ENCODE measurements around the gene LRRTM3. TPM values are rescaled to one million over a fixed set of nuclear protein-coding genes. Genes with fewer than 3 reads are reported as not detected.

LRRTM3 gene
- total and polyA plus RNA-seq, 5 donors = 0.02 TPM; not detected in 4

DNA sequence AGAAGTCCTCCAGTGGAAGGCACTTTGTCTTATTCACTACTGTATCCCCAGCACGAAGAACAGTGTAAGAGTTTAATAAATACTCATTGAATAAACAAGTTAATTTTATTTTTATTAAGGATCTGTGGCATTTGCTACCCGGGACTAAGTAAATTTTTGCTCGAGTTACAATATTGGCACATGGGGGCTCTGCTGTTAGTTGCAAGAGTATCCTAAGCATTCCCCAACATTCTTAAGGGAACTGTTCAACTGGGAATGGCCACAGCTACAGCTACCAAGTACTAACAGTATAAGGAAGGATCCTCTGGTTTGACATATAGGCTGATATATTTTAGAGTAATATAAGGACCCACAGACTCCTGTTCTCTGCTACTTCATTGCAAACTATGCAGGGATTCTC is 8.7 kb upstream of the LRRTM3 start:
- DNase-seq (no peak), ATAC-seq (no peak)
- Histone ChIP-seq H3K4me1 (ENCODE audit: control insufficient read depth, insufficient read depth, low read length) (no peaks in the 10 kb centered on the region), H3K4me3 (ENCODE audit: low read length) (no peak overlapping the region), H3K27me3 (ENCODE audit: control insufficient read depth, insufficient read depth) (no peaks in the 10 kb centered on the region), H3K27ac (ENCODE audit: low read length) (no peak overlapping the region), H3K9me3 (ENCODE audit: control insufficient read depth, low read length) (no peaks in the 10 kb centered on the region)
- intact Hi-C loops (cut with DNase I) = no loop called here
- WGBS = 32% methylated on average over 3 of the region's 3 CpGs

- H3K9me3 ChIP-seq (ENCODE audit: control insufficient read depth, low read length) = no peaks in the 10 kb centered on the region
- WGBS = 94% methylated on average over 2 of the region's 2 CpGs
- ATAC-seq (no peak), DNase-seq (no peak)
- no peaks in the 10 kb centered on the region for H3K4me1 ChIP-seq (ENCODE audit: control insufficient read depth, insufficient read depth, low read length)
- H3K4me3 ChIP-seq (ENCODE audit: low read length) = no peak overlapping the region
- H3K27ac ChIP-seq (ENCODE audit: low read length) = no peak overlapping the region
- H3K27me3 ChIP-seq (ENCODE audit: control insufficient read depth, insufficient read depth) = no peaks in the 10 kb centered on the region
- intact Hi-C loops (cut with DNase I) = no loop called here
Observed at GRCh38 chr10:66919248-66919647, 6.6 kb upstream of the LRRTM3 start.

DNA sequence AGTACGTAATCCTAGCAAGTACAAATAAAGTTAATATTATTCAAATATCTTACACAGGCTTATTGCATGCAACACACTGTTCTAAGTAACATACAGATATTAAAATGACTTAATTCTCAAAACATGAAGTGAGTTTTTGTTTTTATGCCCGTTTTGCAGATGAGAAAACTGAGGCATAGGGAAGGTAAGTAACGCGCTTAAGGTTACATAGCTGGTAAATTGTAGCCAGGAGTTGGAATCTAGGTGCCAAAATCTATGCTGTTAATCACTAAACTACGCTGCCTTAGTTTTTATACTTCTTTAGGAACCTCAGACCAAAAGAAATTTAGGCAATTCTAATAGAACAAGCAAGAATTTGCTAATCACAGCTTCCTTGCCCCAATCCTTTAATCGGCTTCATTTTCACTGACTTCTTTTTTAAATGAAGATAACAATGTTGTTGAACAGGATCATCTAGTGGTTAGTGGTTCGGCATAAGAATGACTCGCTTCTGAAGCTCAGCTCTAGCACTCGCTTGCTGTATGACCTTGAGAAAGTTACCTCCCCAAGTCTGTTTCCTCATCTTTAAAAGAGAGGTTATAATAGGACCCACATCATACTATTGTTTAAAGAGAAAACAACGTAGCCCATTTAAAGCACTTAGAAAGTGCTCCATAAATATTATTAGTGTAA is 1.0 kb upstream of the LRRTM3 start:
- H3K27me3 ChIP-seq (ENCODE audit: control insufficient read depth, insufficient read depth) = no peaks in the 10 kb centered on the region

GRCh38 chr10:66925373-66925772 is 463 bp upstream of the LRRTM3 start:
- intact Hi-C loops (cut with DNase I) = no loop called here
- 34% methylated on average over 7 of the region's 7 CpGs for WGBS
- DNase-seq (no peak), ATAC-seq (no peak)
- Histone ChIP-seq H3K27me3 (ENCODE audit: control insufficient read depth, insufficient read depth) (no peaks in the 10 kb centered on the region), H3K27ac (ENCODE audit: low read length) (no peak overlapping the region), H3K9me3 (ENCODE audit: control insufficient read depth, low read length) (no peaks in the 10 kb centered on the region), H3K4me3 (ENCODE audit: low read length) (no peak overlapping the region), H3K4me1 (ENCODE audit: control insufficient read depth, insufficient read depth, low read length) (no peaks in the 10 kb centered on the region)

More for the DNA sequence above, 1.0 kb upstream of the LRRTM3 start:
- ATAC-seq (no peak), DNase-seq (no peak)
- Histone ChIP-seq H3K4me1 (ENCODE audit: control insufficient read depth, insufficient read depth, low read length) (no peaks in the 10 kb centered on the region), H3K9me3 (ENCODE audit: control insufficient read depth, low read length) (no peaks in the 10 kb centered on the region), H3K4me3 (ENCODE audit: low read length) (no peak overlapping the region), H3K27ac (ENCODE audit: low read length) (no peak overlapping the region)
- 75% methylated on average over 10 of the region's 10 CpGs for WGBS
- intact Hi-C loops (cut with DNase I) = no loop called here

GRCh38 chr10:66926841-66927240 is 1.0 kb downstream of the LRRTM3 start:
- intact Hi-C loops (cut with DNase I) = no loop called here
- no peaks in the 10 kb centered on the region for H3K9me3 ChIP-seq (ENCODE audit: control insufficient read depth, low read length)
- no peak for ATAC-seq
- DNase-seq = no peak
- H3K4me1 ChIP-seq (ENCODE audit: control insufficient read depth, insufficient read depth, low read length) = no peaks in the 10 kb centered on the region
- 64% methylated on average over 5 of the region's 5 CpGs for WGBS
- H3K4me3 ChIP-seq (ENCODE audit: low read length) = no peak overlapping the region
- no peaks in the 10 kb centered on the region for H3K27me3 ChIP-seq (ENCODE audit: control insufficient read depth, insufficient read depth)
- H3K27ac ChIP-seq (ENCODE audit: low read length) = no peak overlapping the region

- Histone ChIP-seq H3K9me3 (ENCODE audit: control insufficient read depth, low read length) (no peaks in the 10 kb centered on the region), H3K4me1 (ENCODE audit: control insufficient read depth, insufficient read depth, low read length) (no peaks in the 10 kb centered on the region), H3K4me3 (ENCODE audit: low read length) (peak overlapping the region; percentile 9), H3K27me3 (ENCODE audit: control insufficient read depth, insufficient read depth) (no peaks in the 10 kb centered on the region), H3K27ac (ENCODE audit: low read length) (no peak overlapping the region)
- DNase-seq (no peak), ATAC-seq (no peak)
- intact Hi-C loops (cut with DNase I) = no loop called here
- 62% methylated on average over 11 of the region's 11 CpGs for WGBS
Observed at GRCh38 chr10:66927251-66927935, 1.6 kb downstream of the LRRTM3 start.

DNA sequence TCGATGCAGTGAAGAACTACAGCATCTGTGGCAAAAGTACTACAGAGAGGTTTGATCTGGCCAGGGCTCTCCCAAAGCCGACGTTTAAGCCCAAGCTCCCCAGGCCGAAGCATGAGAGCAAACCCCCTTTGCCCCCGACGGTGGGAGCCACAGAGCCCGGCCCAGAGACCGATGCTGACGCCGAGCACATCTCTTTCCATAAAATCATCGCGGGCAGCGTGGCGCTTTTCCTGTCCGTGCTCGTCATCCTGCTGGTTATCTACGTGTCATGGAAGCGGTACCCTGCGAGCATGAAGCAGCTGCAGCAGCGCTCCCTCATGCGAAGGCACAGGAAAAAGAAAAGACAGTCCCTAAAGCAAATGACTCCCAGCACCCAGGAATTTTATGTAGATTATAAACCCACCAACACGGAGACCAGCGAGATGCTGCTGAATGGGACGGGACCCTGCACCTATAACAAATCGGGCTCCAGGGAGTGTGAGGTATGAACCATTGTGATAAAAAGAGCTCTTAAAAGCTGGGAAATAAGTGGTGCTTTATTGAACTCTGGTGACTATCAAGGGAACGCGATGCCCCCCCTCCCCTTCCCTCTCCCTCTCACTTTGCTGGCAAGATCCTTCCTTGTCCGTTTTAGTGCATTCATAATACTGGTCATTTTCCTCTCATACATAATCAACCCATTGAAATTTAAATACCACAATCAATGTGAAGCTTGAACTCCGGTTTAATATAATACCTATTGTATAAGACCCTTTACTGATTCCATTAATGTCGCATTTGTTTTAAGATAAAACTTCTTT is 2.3 kb downstream of the LRRTM3 start:
- H3K4me3 ChIP-seq (ENCODE audit: low read length) = peak overlapping the region; percentile 9
- DNase-seq (peak in 2 of 3 donors; percentile 25 to 53), ATAC-seq (peak in 1 of 2 donors; percentile 43)
- no peaks in the 10 kb centered on the region for H3K4me1 ChIP-seq (ENCODE audit: control insufficient read depth, insufficient read depth, low read length)
- no peak overlapping the region for H3K27ac ChIP-seq (ENCODE audit: low read length)
- WGBS = 2% methylated on average over 30 of the region's 30 CpGs
- no peaks in the 10 kb centered on the region for H3K27me3 ChIP-seq (ENCODE audit: control insufficient read depth, insufficient read depth)
- H3K9me3 ChIP-seq (ENCODE audit: control insufficient read depth, low read length) = no peaks in the 10 kb centered on the region
- intact Hi-C loops (cut with DNase I) = no loop called here

GRCh38 chr10:66928776-66929175 is 2.9 kb downstream of the LRRTM3 start:
- H3K27me3 ChIP-seq (ENCODE audit: control insufficient read depth, insufficient read depth) = no peaks in the 10 kb centered on the region
- H3K4me1 ChIP-seq (ENCODE audit: control insufficient read depth, insufficient read depth, low read length) = no peaks in the 10 kb centered on the region
- H3K4me3 ChIP-seq (ENCODE audit: low read length) = no peak overlapping the region
- intact Hi-C loops (cut with DNase I) = no loop called here
- WGBS = 41% methylated on average over 3 of the region's 3 CpGs
- H3K9me3 ChIP-seq (ENCODE audit: control insufficient read depth, low read length) = no peaks in the 10 kb centered on the region
- DNase-seq (no peak), ATAC-seq (no peak)
- H3K27ac ChIP-seq (ENCODE audit: low read length) = no peak overlapping the region

DNA sequence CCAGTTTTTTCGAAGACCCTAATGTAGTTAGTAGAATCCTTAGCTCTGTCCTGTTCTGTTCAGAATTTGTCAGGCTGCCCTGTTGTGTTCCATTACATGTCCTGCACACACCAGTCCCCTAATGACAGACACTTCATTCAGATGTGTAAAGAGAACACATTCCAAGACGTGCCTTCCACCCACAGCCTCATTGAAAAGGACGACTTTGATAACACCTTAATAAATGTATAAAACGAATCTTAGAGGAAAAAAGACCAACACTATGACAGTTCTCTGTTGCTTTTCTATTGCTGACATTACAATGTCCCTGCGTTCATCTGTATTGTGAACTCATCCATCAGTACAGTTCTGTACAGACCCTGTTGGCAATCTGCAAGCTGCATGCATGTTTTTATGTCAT is 3.5 kb downstream of the LRRTM3 start:
- H3K27ac ChIP-seq (ENCODE audit: low read length) = no peak overlapping the region
- no peaks in the 10 kb centered on the region for H3K4me1 ChIP-seq (ENCODE audit: control insufficient read depth, insufficient read depth, low read length)
- intact Hi-C loops (cut with DNase I) = no loop called here
- no peak overlapping the region for H3K4me3 ChIP-seq (ENCODE audit: low read length)
- 38% methylated on average over 5 of the region's 5 CpGs for WGBS
- no peaks in the 10 kb centered on the region for H3K9me3 ChIP-seq (ENCODE audit: control insufficient read depth, low read length)
- H3K27me3 ChIP-seq (ENCODE audit: control insufficient read depth, insufficient read depth) = no peaks in the 10 kb centered on the region
- DNase-seq (no peak), ATAC-seq (no peak)

- WGBS = 14% methylated on average over 5 of the region's 5 CpGs
- H3K4me3 ChIP-seq (ENCODE audit: low read length) = no peak overlapping the region
- H3K27me3 ChIP-seq (ENCODE audit: control insufficient read depth, insufficient read depth) = no peaks in the 10 kb centered on the region
- H3K9me3 ChIP-seq (ENCODE audit: control insufficient read depth, low read length) = no peaks in the 10 kb centered on the region
- H3K27ac ChIP-seq (ENCODE audit: low read length) = no peak overlapping the region
- ATAC-seq (no peak), DNase-seq (no peak)
- intact Hi-C loops (cut with DNase I) = no loop called here
- H3K4me1 ChIP-seq (ENCODE audit: control insufficient read depth, insufficient read depth, low read length) = no peaks in the 10 kb centered on the region
Observed at GRCh38 chr10:66931340-66931948, 5.6 kb downstream of the LRRTM3 start.

DNA sequence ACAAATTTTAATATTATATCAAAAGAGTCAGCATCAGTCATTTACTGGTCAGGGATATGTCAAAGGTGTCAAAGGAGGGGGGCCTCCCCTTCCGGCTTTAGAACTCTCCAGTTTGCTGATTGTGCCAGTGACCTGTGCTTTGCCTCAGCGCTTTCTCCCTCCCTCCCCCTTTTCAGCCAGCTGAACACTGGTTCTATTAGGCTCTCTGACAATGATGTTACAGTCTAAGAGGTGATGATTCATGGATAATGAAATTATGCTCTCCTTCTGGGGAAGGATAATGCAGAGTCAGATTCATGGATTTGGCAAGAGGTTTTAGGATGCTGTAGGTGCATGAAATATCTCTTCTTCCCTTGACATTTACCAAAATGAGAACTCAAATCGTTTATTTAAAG is 6.1 kb downstream of the LRRTM3 start:
- intact Hi-C loops (cut with DNase I) = no loop called here
- H3K4me1 ChIP-seq (ENCODE audit: control insufficient read depth, insufficient read depth, low read length) = no peaks in the 10 kb centered on the region
- ATAC-seq (no peak), DNase-seq (no peak)
- no peak overlapping the region for H3K27ac ChIP-seq (ENCODE audit: low read length)
- H3K9me3 ChIP-seq (ENCODE audit: control insufficient read depth, low read length) = no peaks in the 10 kb centered on the region
- no peaks in the 10 kb centered on the region for H3K27me3 ChIP-seq (ENCODE audit: control insufficient read depth, insufficient read depth)
- H3K4me3 ChIP-seq (ENCODE audit: low read length) = no peak overlapping the region
- WGBS = 35% methylated on average over 3 of the region's 3 CpGs
